Caco-2 (cell line): ENCODE measurements around the gene SYT1. TPM values are rescaled to one million over a fixed set of nuclear protein-coding genes. Genes with fewer than 3 reads are reported as not detected.

Source experiments
- BruUV-seq: library from RNA; stranded (reverse); fragments of 400-500 nt; replicated peaks from 2 replicates; lab custom pipeline; 2021; lab: Mats Ljungman, UMichigan
- CTCF ChIA-PET: fragments of 300-600 bp; sonication (Branson Sonifier 250); formaldehyde crosslinking; loops from one replicate; lab custom pipeline; 2022; ENCODE audit warnings: antibody characterized with exemption; lab: Charles Lee
- POLR2A ChIA-PET: fragments of 300-600 bp; sonication (Branson Sonifier 250); formaldehyde crosslinking; loops from one replicate; lab custom pipeline; 2022; ENCODE audit warnings: antibody characterized with exemption; lab: Charles Lee
- DNase-seq, 2 experiments: peaks; one replicate each; pipeline versions ENCODE4 v3.0.0 to v3.0.0-alpha.2; 2020 to 2022
- H3K27me3 ChIP-seq: replicated peaks from 2 replicates; pipeline ENCODE4 v1.6.0; 2011; ENCODE audit warnings: low read length; ENCODE audit not compliant: control insufficient read depth, insufficient read depth
- H3K36me3 ChIP-seq: 2 replicates; pipeline ENCODE4 v1.5.1; 2011; ENCODE audit warnings: low read length; ENCODE audit not compliant: control insufficient read depth, insufficient read depth
- H3K4me1 ChIP-seq: fragments of 250-450 bp; sonication (Bioruptor Pico); 2 replicates; pipeline ENCODE4 v1.5.1; 2020; ENCODE audit warnings: mild to moderate bottlenecking
- H3K4me3 ChIP-seq: 2 replicates; pipeline ENCODE4 v1.5.1; 2011; ENCODE audit warnings: low read depth, mild to moderate bottlenecking, control low read depth, low read length
- H3K9me3 ChIP-seq: fragments of 250-450 bp; sonication (Bioruptor Pico); 2 replicates; pipeline ENCODE4 v1.5.1; 2020; ENCODE audit warnings: mild to moderate bottlenecking, moderate library complexity
- H3K27ac Mint-ChIP-seq: one replicate; pipeline ENCODE4 v1.8.0; 2022; ENCODE audit warnings: mixed read lengths; ENCODE audit not compliant: unreplicated experiment
- H3K27me3 Mint-ChIP-seq: one replicate; pipeline ENCODE4 v1.8.0; 2022; ENCODE audit warnings: mixed read lengths; ENCODE audit not compliant: insufficient read depth, unreplicated experiment
- H3K36me3 Mint-ChIP-seq: one replicate; pipeline ENCODE4 v1.8.0; 2022; ENCODE audit warnings: mild to moderate bottlenecking, mixed read lengths; ENCODE audit not compliant: insufficient read depth, unreplicated experiment
- H3K4me1 Mint-ChIP-seq: one replicate; pipeline ENCODE4 v1.8.0; 2022; ENCODE audit warnings: low read depth, mixed read lengths; ENCODE audit not compliant: unreplicated experiment
- H3K4me3 Mint-ChIP-seq: one replicate; pipeline ENCODE4 v1.8.0; 2022; ENCODE audit warnings: mild to moderate bottlenecking, moderate library complexity, mixed read lengths; ENCODE audit not compliant: unreplicated experiment
- H3K9me3 Mint-ChIP-seq: one replicate; pipeline ENCODE4 v1.8.0; 2022; ENCODE audit warnings: mixed read lengths; ENCODE audit not compliant: unreplicated experiment
- intact Hi-C: fragments of 100-400 bp; cut with micrococcal nuclease; formaldehyde crosslinking; loops from one replicate; pipeline ENCODE4 v1.10.0; 2022; ENCODE audit not compliant: unreplicated experiment
- total RNA-seq: library from RNA; stranded (reverse); gene quantifications from 2 replicates; pipeline ENCODE4 v1.2.3, GENCODE V29; 2022
- TF ChIP-seq, protein P1 (sequence below), 2 experiments: fragments of 200-600 bp in 1 of 2; IDR thresholded peaks; 1 replicate in 1 of 2; 2 replicates in 1 of 2; pipeline versions ENCODE4 v1.5.1 to v1.8.0; 2011 to 2022; ENCODE audit warnings: antibody characterized with exemption in 1 of 2, control low read depth in 1 of 2, inconsistent platforms in 1 of 2, low read depth in 1 of 2, low read length in 1 of 2, mild to moderate bottlenecking in 1 of 2, moderate library complexity in 1 of 2; ENCODE audit not compliant: insufficient read depth in 1 of 2, severe bottlenecking in 1 of 2, unreplicated experiment in 1 of 2

SYT1 gene
- total RNA-seq, 1 experiment from 2014 or later, result 0.39 TPM

DNA sequence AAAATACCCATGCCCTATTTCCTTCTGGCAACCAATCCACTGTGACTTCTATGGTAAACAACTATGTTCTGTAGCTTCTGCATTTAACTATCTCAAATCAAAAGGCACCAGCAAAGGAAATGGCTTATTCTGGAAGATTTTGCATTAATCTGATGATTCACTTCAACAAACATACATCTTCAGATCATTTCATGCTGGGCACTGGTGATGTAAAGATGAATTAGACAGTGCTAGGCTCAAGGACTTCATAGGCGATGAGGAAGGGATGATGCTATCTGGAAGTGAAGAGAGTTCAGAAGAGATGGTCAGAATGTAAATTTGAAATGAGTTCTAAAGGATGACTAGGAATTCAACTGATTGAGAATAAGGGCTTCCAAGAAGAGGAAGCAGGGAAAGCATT lies 462.9 kb downstream of the SYT1 start:
- Mint-ChIP-seq H3K9me3 (no peaks in the 10 kb centered on the region), H3K36me3 (no peaks in the 10 kb centered on the region), H3K4me3 (no peak overlapping the region), H3K27ac (no peak overlapping the region), H3K27me3 (no peaks in the 10 kb centered on the region), H3K4me1 (no peaks in the 10 kb centered on the region)
- H3K4me3 ChIP-seq, result no peak overlapping the region
- intact Hi-C loops, result no loop called here
- CTCF ChIA-PET, result no interaction called here
- H3K9me3 ChIP-seq, result no peaks in the 10 kb centered on the region
- H3K4me1 ChIP-seq, result no peaks in the 10 kb centered on the region
- H3K36me3 ChIP-seq, result no peaks in the 10 kb centered on the region
- no peak for DNase-seq
- BruUV-seq, result no TSS peak
- TF ChIP-seq, protein P1, sequence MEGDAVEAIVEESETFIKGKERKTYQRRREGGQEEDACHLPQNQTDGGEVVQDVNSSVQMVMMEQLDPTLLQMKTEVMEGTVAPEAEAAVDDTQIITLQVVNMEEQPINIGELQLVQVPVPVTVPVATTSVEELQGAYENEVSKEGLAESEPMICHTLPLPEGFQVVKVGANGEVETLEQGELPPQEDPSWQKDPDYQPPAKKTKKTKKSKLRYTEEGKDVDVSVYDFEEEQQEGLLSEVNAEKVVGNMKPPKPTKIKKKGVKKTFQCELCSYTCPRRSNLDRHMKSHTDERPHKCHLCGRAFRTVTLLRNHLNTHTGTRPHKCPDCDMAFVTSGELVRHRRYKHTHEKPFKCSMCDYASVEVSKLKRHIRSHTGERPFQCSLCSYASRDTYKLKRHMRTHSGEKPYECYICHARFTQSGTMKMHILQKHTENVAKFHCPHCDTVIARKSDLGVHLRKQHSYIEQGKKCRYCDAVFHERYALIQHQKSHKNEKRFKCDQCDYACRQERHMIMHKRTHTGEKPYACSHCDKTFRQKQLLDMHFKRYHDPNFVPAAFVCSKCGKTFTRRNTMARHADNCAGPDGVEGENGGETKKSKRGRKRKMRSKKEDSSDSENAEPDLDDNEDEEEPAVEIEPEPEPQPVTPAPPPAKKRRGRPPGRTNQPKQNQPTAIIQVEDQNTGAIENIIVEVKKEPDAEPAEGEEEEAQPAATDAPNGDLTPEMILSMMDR (IDR thresholded peaks at IDR 0.05; ENCODE audit: insufficient read depth in 1 of 2, low read depth in 1 of 2, low read length in 1 of 2, severe bottlenecking in 1 of 2, unreplicated experiment in 1 of 2), result no peak
- H3K27me3 ChIP-seq, result no peaks in the 10 kb centered on the region
- POLR2A ChIA-PET, result no interaction called here

GRCh38 chr12:79329933-79330332 lies 465.4 kb downstream of the SYT1 start:
- no TSS peak for BruUV-seq
- no peak overlapping the region for H3K27ac Mint-ChIP-seq
- Histone ChIP-seq H3K4me1 (no peaks in the 10 kb centered on the region; the same call in 1 of the 2 replicates), H3K36me3 (no peaks in the 10 kb centered on the region), H3K9me3 (no peaks in the 10 kb centered on the region), H3K4me3 (no peak overlapping the region), H3K27me3 (no peaks in the 10 kb centered on the region)
- ChIA-PET POLR2A (no interaction called here), CTCF (no interaction called here)
- TF ChIP-seq, protein P1 (IDR thresholded peaks at IDR 0.05; ENCODE audit: insufficient read depth in 1 of 2, low read depth in 1 of 2, low read length in 1 of 2, severe bottlenecking in 1 of 2, unreplicated experiment in 1 of 2), result no peak
- no peak overlapping the region for H3K4me3 Mint-ChIP-seq
- H3K36me3 Mint-ChIP-seq, result no peaks in the 10 kb centered on the region
- H3K9me3 Mint-ChIP-seq, result no peaks in the 10 kb centered on the region
- DNase-seq, result no peak
- H3K4me1 Mint-ChIP-seq, result no peaks in the 10 kb centered on the region
- no peaks in the 10 kb centered on the region for H3K27me3 Mint-ChIP-seq
- intact Hi-C loops, result no loop called here

GRCh38 chr12:79331870-79332269 lies 467.3 kb downstream of the SYT1 start:
- H3K4me3 Mint-ChIP-seq, result no peak overlapping the region
- ChIA-PET POLR2A (no interaction called here), CTCF (no interaction called here)
- no peak overlapping the region for H3K27ac Mint-ChIP-seq
- H3K9me3 Mint-ChIP-seq, result no peaks in the 10 kb centered on the region
- intact Hi-C loops, result no loop called here
- Histone ChIP-seq H3K4me3 (no peak overlapping the region), H3K4me1 (no peaks in the 10 kb centered on the region; the same call in 1 of the 2 replicates), H3K27me3 (no peaks in the 10 kb centered on the region), H3K36me3 (no peaks in the 10 kb centered on the region), H3K9me3 (no peaks in the 10 kb centered on the region)
- no peaks in the 10 kb centered on the region for H3K4me1 Mint-ChIP-seq
- no TSS peak for BruUV-seq
- DNase-seq, result no peak
- H3K27me3 Mint-ChIP-seq, result no peaks in the 10 kb centered on the region
- no peaks in the 10 kb centered on the region for H3K36me3 Mint-ChIP-seq
- TF ChIP-seq, protein P1 (IDR thresholded peaks at IDR 0.05; ENCODE audit: insufficient read depth in 1 of 2, low read depth in 1 of 2, low read length in 1 of 2, severe bottlenecking in 1 of 2, unreplicated experiment in 1 of 2), result no peak
